BLaER1 treated with 17β-estradiol and CSF1 and Interleukin-3, amounts not matched to agents 10 nM and 100 nM (cell line): ENCODE results near the gene MORN2.
A peak's percentile ranks its signal among the peaks of the same experiment; 100 is the strongest.

Experiments
- H3K27ac ChIP-seq, 11 experiments: shearing (Covaris generic); formaldehyde crosslinking; 2 replicates each; pipeline ENCODE4 v1.8.1; 2022
- H3K27me3 ChIP-seq, 11 experiments: shearing (Covaris generic); formaldehyde crosslinking; 2 replicates each; pipeline ENCODE4 v1.8.1; 2022
- H3K36me3 ChIP-seq, 11 experiments: shearing (Covaris generic); formaldehyde crosslinking; 2 replicates each; pipeline ENCODE4 v1.8.1; 2022
- H3K4me1 ChIP-seq, 10 experiments: shearing (Covaris generic); formaldehyde crosslinking; 2 replicates each; pipeline ENCODE4 v1.8.1; 2022
- H3K4me2 ChIP-seq, 11 experiments: shearing (Covaris generic); formaldehyde crosslinking; 2 replicates each; pipeline ENCODE4 v1.8.1; 2022
- H3K4me3 ChIP-seq, 10 experiments: shearing (Covaris generic); formaldehyde crosslinking; 2 replicates each; pipeline ENCODE4 v1.8.1; 2022
- H3K9ac ChIP-seq, 11 experiments: shearing (Covaris generic); formaldehyde crosslinking; 2 replicates each; pipeline ENCODE4 v1.8.1; 2022
- H3K9me3 ChIP-seq, 11 experiments: shearing (Covaris generic); formaldehyde crosslinking; replicated peaks in 1 of 11; 2 replicates each; pipeline ENCODE4 v1.8.1; 2022
- H4K20me1 ChIP-seq, 11 experiments: shearing (Covaris generic); formaldehyde crosslinking; 2 replicates each; pipeline ENCODE4 v1.8.1; 2022
- Cebpa-rat ChIP-seq, 11 experiments: shearing (Covaris generic); IDR thresholded peaks; 2 replicates each; pipeline ENCODE4 v1.8.1; 2022

MORN2 gene

DNA sequence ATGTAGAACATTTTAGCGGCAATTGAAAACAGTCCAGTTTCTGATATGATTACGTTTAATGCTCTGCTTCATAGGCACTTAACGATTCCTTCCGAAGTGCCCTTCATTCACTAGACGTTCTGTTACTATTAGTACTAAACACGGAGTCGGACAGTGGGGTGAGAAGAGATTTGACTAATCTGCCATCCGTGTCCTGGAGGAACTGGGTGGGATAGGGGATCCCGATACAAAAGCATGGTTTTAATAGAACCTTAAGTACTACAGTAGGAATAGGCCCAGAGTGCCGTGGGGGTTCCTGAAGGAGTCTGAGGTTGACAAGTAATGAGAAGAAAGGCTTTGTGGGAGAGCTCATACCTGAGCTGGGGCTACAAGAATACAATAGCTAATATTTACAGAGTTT is 631 bp downstream of the MORN2 start:
- TF ChIP-seq Cebpa-rat (IDR thresholded peaks at IDR 0.05) = no peak
- H3K9me3 ChIP-seq = peaks cover 13 to 25% (median 19%) of the 10 kb centered on the region in 11 experiments
- H3K4me2 ChIP-seq = peak overlapping the region; percentile 79 to 96 (median 86)
- H3K27me3 ChIP-seq = peaks cover 0 to 17% (median 12%) of the 10 kb centered on the region in 11 experiments; a peak in 8 of 22 replicates
- peak overlapping the region in 1 of 11 experiments; percentile 76; a peak in 1 of 22 replicates for H3K27ac ChIP-seq
- H4K20me1 ChIP-seq = no peaks in the 10 kb centered on the region
- peak overlapping the region in 4 of 11 experiments; percentile 70 to 80 (median 77); a peak in 4 of 22 replicates for H3K9ac ChIP-seq
- peaks cover 0 to 6% (median 0%) of the 10 kb centered on the region in 11 experiments; a peak in 4 of 22 replicates for H3K36me3 ChIP-seq
- peak overlapping the region; percentile 67 to 86 (median 73) for H3K4me3 ChIP-seq
- H3K4me1 ChIP-seq = peaks cover 11 to 17% (median 14%) of the 10 kb centered on the region in 10 experiments; a peak in 16 of 20 replicates

DNA sequence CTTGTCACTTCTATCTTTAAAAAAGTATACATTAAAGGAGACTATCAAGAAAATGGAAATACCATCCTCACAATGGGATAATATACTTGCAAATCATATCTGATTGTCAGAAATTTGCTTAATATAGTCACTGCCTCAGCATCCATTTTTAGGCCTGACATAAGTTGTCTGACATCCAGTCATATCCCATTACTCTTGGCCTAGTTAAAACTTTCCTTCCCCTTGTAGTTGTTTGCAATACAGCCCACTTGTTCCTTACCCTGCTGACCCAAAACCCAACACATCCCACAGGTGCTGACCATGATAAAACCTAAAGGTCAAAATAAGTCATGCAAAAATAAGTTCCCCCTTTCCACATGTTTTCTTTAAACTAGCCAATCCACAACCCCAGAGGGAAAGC is 10.3 kb downstream of the MORN2 start:
- no peak overlapping the region for H3K27ac ChIP-seq
- TF ChIP-seq Cebpa-rat (IDR thresholded peaks at IDR 0.05) = no peak
- H3K27me3 ChIP-seq = no peaks in the 10 kb centered on the region
- no peaks in the 10 kb centered on the region for H3K4me1 ChIP-seq
- H3K36me3 ChIP-seq = no peaks in the 10 kb centered on the region
- no peak overlapping the region for H3K4me3 ChIP-seq
- peaks cover 0 to 10% (median 0%) of the 10 kb centered on the region in 11 experiments; a peak in 3 of 22 replicates for H3K9me3 ChIP-seq
- no peaks in the 10 kb centered on the region for H4K20me1 ChIP-seq
- H3K9ac ChIP-seq = no peak overlapping the region
- H3K4me2 ChIP-seq = no peak overlapping the region

DNA sequence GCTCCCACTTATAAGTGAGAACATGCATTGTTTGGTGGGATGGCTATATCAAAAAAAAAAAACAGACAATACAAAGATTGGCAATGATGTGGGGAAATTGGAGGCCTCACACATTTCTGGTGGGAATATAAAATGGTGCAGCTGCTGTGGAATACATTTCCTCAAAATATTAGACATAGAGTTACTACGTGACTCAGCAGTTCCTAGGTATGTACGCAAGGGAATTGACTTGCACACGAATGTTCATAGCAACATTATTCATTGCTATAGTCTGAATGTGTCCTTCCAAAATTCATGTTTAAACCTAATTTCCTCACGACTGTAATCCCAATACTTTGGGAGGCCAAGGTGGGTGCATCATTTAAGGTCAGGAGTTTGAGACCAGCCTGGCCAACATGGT is 11.6 kb downstream of the MORN2 start:
- no peak for TF ChIP-seq Cebpa-rat (IDR thresholded peaks at IDR 0.05)
- H3K27me3 ChIP-seq = no peaks in the 10 kb centered on the region
- H3K4me2 ChIP-seq = no peak overlapping the region
- no peak overlapping the region for H3K27ac ChIP-seq
- peaks cover 0 to 10% (median 0%) of the 10 kb centered on the region in 11 experiments; a peak in 3 of 22 replicates for H3K9me3 ChIP-seq
- H3K36me3 ChIP-seq = no peaks in the 10 kb centered on the region
- no peak overlapping the region for H3K4me3 ChIP-seq
- H4K20me1 ChIP-seq = no peaks in the 10 kb centered on the region
- H3K9ac ChIP-seq = no peak overlapping the region
- no peaks in the 10 kb centered on the region for H3K4me1 ChIP-seq

DNA sequence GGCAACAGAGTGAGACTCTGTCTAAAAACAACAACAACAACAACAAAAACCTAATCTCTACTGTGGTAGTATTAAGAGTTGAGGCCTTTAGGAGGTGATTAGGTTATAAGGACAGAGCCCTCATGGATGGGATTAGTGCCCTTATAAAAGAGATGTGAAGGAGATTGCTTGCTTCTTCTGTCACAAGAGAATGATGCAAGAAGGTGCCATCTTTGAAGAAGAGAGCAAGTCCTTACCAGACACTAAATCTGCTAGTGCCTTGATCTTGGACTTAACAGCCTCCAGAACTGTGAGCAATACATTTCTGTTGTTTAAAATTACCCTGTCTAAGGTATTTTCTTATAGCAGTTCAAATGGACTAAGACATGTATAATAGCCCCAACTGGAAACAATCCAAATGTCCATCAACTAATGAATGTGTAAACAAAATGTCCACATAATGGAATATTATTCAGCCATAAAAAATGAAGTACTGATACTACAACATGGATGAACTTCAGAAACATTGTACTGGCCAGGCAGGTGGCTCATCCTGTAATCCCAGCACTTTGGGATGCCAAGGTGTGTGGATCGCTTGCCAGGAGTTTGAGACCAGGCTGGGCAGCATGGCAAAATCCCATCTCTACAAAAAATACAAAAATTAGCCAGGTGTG is 12.3 kb downstream of the MORN2 start:
- no peaks in the 10 kb centered on the region for H4K20me1 ChIP-seq

DNA sequence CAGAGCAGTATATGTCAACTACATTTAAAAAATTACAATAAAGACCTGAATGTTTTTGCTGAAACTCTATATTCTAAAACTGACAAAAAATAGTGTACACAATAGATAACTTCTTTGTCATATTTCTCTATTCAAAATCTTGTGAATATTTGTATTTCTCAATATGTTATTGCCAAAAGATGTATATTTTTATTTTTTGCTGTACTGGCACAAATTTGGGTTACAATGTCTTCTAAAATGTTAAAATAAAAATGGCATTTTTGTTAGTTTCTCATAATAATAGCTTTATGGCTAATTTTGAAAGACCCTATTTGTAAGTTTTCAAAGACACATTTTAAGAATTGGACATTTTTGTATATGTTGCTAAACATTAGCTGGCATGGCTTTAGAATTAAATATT is 13.3 kb downstream of the MORN2 start:
- no peak overlapping the region for H3K27ac ChIP-seq
- TF ChIP-seq Cebpa-rat (IDR thresholded peaks at IDR 0.05) = no peak
- peaks cover 0 to 10% (median 0%) of the 10 kb centered on the region in 11 experiments; a peak in 3 of 22 replicates for H3K9me3 ChIP-seq
- no peaks in the 10 kb centered on the region for H3K36me3 ChIP-seq
- no peak overlapping the region for H3K4me3 ChIP-seq
- H3K4me1 ChIP-seq = no peaks in the 10 kb centered on the region
- H4K20me1 ChIP-seq = no peaks in the 10 kb centered on the region
- no peak overlapping the region for H3K9ac ChIP-seq
- H3K4me2 ChIP-seq = no peak overlapping the region
- no peaks in the 10 kb centered on the region for H3K27me3 ChIP-seq

More for the DNA sequence above, 12.3 kb downstream of the MORN2 start:
- H3K36me3 ChIP-seq = no peaks in the 10 kb centered on the region
- H3K4me3 ChIP-seq = no peak overlapping the region
- no peak for TF ChIP-seq Cebpa-rat (IDR thresholded peaks at IDR 0.05)
- no peak overlapping the region for H3K4me2 ChIP-seq
- no peak overlapping the region for H3K9ac ChIP-seq
- H3K4me1 ChIP-seq = no peaks in the 10 kb centered on the region
- peaks cover 0 to 10% (median 0%) of the 10 kb centered on the region in 11 experiments; a peak in 3 of 22 replicates for H3K9me3 ChIP-seq
- no peak overlapping the region for H3K27ac ChIP-seq
- H3K27me3 ChIP-seq = no peaks in the 10 kb centered on the region

DNA sequence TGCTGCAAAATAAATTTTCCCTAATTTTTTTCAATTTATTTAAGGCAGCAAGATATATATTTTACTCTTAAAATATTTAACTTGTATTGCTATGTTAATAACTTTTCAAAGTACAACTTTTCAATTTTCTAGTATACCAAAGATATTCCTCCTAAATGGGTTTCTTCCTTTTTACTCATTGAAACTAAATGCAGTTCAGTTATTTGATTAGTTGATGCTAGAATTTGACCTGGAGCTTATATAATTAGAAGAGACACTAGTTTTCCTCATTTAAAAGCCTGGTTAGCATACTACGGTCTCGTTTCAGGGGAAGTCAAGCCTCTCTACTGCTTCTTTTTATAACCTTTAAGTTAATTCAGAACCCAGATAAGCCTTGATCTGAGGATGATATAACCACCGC is 13.8 kb downstream of the MORN2 start, which contains the start of gene ARHGEF33:
TSS of gene ARHGEF33 (plus strand) at position 301 of the 400 bp plus-strand sequence. CDS start 29,573 bp downstream, outside the sequence.
- peaks cover 0 to 10% (median 0%) of the 10 kb centered on the region in 11 experiments; a peak in 3 of 22 replicates for H3K9me3 ChIP-seq
- no peak for TF ChIP-seq Cebpa-rat (IDR thresholded peaks at IDR 0.05)
- H3K4me2 ChIP-seq = no peak within 1 kb of the TSS
- H4K20me1 ChIP-seq = no peaks in the 10 kb centered on the region
- H3K36me3 ChIP-seq = no peaks in the 10 kb centered on the region
- no peak within 1 kb of the TSS for H3K9ac ChIP-seq
- no peaks in the 10 kb centered on the region for H3K27me3 ChIP-seq
- H3K27ac ChIP-seq = no peak within 1 kb of the TSS
- H3K4me3 ChIP-seq = no peak within 1 kb of the TSS
- H3K4me1 ChIP-seq = no peaks in the 10 kb centered on the region

DNA sequence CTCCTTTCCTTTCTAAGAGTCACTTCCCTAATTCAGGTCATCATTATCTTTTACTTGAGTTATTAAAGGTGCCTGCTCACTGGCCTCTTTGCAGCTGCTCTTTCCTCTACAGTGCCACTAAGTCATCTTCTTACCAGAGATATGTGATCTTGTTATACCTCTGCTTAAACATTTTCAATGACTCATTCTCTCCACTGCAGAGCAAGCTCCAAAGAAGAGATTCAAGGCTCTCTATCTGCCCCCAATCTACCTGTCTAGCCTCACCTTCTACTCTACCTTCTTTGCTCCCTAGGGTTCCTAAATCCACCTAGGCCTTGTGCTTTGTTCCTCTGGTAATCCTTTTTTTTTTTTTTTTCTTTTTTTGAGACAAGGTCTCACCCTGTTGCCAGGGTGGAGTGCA is 17.0 kb downstream of the MORN2 start:
- Histone ChIP-seq H3K9ac (no peak overlapping the region), H3K9me3 (peaks cover 0 to 6% (median 0%) of the 10 kb centered on the region in 11 experiments; a peak in 3 of 22 replicates), H3K4me3 (no peak overlapping the region), H3K4me2 (no peak overlapping the region), H3K27ac (no peak overlapping the region), H3K27me3 (no peaks in the 10 kb centered on the region), H4K20me1 (no peaks in the 10 kb centered on the region), H3K36me3 (no peaks in the 10 kb centered on the region), H3K4me1 (no peaks in the 10 kb centered on the region)
- no peak for TF ChIP-seq Cebpa-rat (IDR thresholded peaks at IDR 0.05)

DNA sequence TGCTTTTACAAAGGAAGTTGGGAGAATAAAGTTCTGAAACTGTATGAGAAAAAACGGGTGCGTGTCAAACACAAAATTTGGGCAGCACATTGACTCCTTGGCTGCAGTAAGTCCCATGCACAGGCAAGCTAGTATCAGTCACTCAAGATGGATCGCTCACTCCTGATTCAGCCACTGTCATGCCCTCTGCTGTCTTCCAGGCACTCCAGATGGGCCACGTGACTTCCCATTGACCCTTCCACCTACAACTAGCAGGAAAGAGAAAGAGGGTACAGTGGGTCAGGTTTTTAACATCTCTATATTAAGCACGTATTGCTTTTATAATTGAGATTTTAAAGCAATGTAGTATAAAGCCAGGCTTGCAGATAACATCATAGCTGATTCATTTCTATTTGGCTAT is 22.5 kb downstream of the MORN2 start:
- no peak overlapping the region for H3K27ac ChIP-seq
- no peaks in the 10 kb centered on the region for H4K20me1 ChIP-seq
- TF ChIP-seq Cebpa-rat (IDR thresholded peaks at IDR 0.05) = no peak
- no peak overlapping the region for H3K4me3 ChIP-seq
- H3K9ac ChIP-seq = no peak overlapping the region
- H3K4me1 ChIP-seq = no peaks in the 10 kb centered on the region
- H3K36me3 ChIP-seq = no peaks in the 10 kb centered on the region
- no peaks in the 10 kb centered on the region for H3K9me3 ChIP-seq
- no peak overlapping the region for H3K4me2 ChIP-seq
- H3K27me3 ChIP-seq = no peaks in the 10 kb centered on the region

DNA sequence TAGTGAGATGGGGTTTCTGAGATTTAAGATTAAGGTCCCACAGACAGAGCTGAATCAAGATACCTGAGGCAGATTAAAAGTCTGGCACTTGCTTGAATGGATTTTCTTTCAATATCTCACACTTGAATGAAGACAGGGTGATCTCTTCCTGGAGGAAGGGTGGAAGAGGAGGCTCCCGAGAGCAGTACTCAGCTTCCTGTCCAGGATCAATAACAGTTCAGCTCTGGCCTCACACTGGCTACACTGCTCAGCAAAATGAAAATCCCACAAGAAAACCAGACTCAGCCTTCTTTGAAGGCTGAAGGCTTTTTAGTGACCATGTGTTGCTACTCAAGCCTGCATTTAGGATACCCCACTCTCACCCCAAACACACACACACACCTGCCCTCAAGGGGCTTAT is 24.9 kb downstream of the MORN2 start:
- no peak overlapping the region for H3K9ac ChIP-seq

DNA sequence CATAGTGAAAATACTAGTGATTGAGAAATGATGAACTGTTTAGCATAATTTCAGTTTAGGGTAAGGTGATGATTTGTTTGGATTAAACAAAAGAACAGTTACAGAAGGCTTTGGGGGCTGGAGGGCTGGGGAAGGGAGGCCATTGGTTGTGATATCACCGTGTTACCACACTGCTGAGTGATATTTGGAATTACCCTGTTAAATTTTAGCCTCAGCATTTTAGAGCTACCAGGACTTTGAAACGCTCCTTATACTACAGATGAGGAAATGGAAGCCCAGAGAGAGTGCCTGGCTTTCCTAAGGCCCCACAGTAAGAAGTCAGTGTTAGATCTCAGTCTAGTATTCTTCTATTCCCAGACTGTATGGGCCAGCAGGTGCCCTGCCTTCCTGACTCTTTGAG is 29.5 kb downstream of the MORN2 start:
- H4K20me1 ChIP-seq = no peaks in the 10 kb centered on the region
- H3K4me1 ChIP-seq = peaks cover 0 to 8% (median 0%) of the 10 kb centered on the region in 10 experiments; a peak in 4 of 20 replicates
- H3K27ac ChIP-seq = no peak overlapping the region
- H3K36me3 ChIP-seq = no peaks in the 10 kb centered on the region
- H3K4me3 ChIP-seq = no peak overlapping the region
- H3K9ac ChIP-seq = no peak overlapping the region
- no peak overlapping the region for H3K4me2 ChIP-seq
- no peak for TF ChIP-seq Cebpa-rat (IDR thresholded peaks at IDR 0.05)
- H3K9me3 ChIP-seq = no peaks in the 10 kb centered on the region
- H3K27me3 ChIP-seq = no peaks in the 10 kb centered on the region

More for the DNA sequence above, 24.9 kb downstream of the MORN2 start:
- Histone ChIP-seq H3K4me2 (no peak overlapping the region), H3K36me3 (no peaks in the 10 kb centered on the region), H4K20me1 (no peaks in the 10 kb centered on the region), H3K9me3 (no peaks in the 10 kb centered on the region), H3K4me3 (no peak overlapping the region), H3K4me1 (no peaks in the 10 kb centered on the region), H3K27me3 (no peaks in the 10 kb centered on the region), H3K27ac (no peak overlapping the region)
- TF ChIP-seq Cebpa-rat (IDR thresholded peaks at IDR 0.05) = no peak
